Mesendoderm (in vitro differentiated cells): Measurements from ENCODE around the gene PTCRA.
A peak's percentile ranks its signal among the peaks of the same experiment; 100 is the strongest.
"Not testable (repeated sequence)": the region's sequence is repeated elsewhere in the genome, so short reads cannot be mapped to it uniquely, and the experiment has no call there.

Experiments
- DNase-seq: peaks from one replicate; pipeline ENCODE4 v3.0.0; 2013
- H2AK5ac ChIP-seq: 2 replicates; pipeline ENCODE4 v1.6.1; 2013; ENCODE audit warnings: low read length, inconsistent platforms
- H2BK120ac ChIP-seq: 2 replicates; pipeline ENCODE4 v1.6.1; 2013; ENCODE audit warnings: low read depth, mild to moderate bottlenecking, low read length, moderate library complexity, mixed read lengths
- H2BK15ac ChIP-seq: replicated peaks from 2 replicates; pipeline ENCODE4 v1.6.1; 2013; ENCODE audit warnings: low read depth, mild to moderate bottlenecking, moderate library complexity
- H2BK5ac ChIP-seq: 2 replicates; pipeline ENCODE4 v1.6.1; 2013; ENCODE audit warnings: low read length, inconsistent platforms
- H3K18ac ChIP-seq: 2 replicates; pipeline ENCODE4 v1.6.1; 2013; ENCODE audit warnings: mild to moderate bottlenecking, low read length, mixed read lengths
- H3K23ac ChIP-seq: one replicate; pipeline ENCODE4 v1.6.1; 2013; ENCODE audit warnings: low read length
- H3K27ac ChIP-seq: 2 replicates; pipeline ENCODE4 v1.5.1; 2013; ENCODE audit warnings: low read depth, mild to moderate bottlenecking, inconsistent platforms, low read length, moderate library complexity
- H3K27me3 ChIP-seq: 2 replicates; pipeline ENCODE4 v1.6.1; 2013; ENCODE audit warnings: low read length, control low read depth, mild to moderate bottlenecking, inconsistent platforms; ENCODE audit not compliant: insufficient read depth, poor library complexity
- H3K36me3 ChIP-seq: 2 replicates; pipeline ENCODE4 v1.6.1; 2013; ENCODE audit warnings: low read length, inconsistent platforms; ENCODE audit not compliant: control insufficient read depth, insufficient read depth
- H3K4ac ChIP-seq: one replicate; pipeline ENCODE4 v1.6.1; 2013; ENCODE audit warnings: low read depth, mild to moderate bottlenecking, low read length, moderate library complexity
- H3K4me1 ChIP-seq: 2 replicates; pipeline ENCODE4 v1.6.1; 2013; ENCODE audit warnings: low read depth, low read length, inconsistent platforms; ENCODE audit not compliant: control insufficient read depth
- H3K4me2 ChIP-seq: 2 replicates; pipeline ENCODE4 v1.6.1; 2013; ENCODE audit warnings: low read length
- H3K4me3 ChIP-seq: 2 replicates; pipeline ENCODE4 v1.5.1; 2013; ENCODE audit warnings: mild to moderate bottlenecking, low read length
- H3K56ac ChIP-seq: one replicate; pipeline ENCODE4 v1.6.1; 2013; ENCODE audit warnings: low read length
- H3K79me1 ChIP-seq: 2 replicates; pipeline ENCODE4 v1.6.1; 2013; ENCODE audit warnings: low read length, inconsistent platforms
- H3K79me2 ChIP-seq: 2 replicates; pipeline ENCODE4 v1.6.1; 2013; ENCODE audit warnings: mild to moderate bottlenecking, low read length; ENCODE audit not compliant: control insufficient read depth, insufficient read depth
- H3K9ac ChIP-seq: 2 replicates; pipeline ENCODE4 v1.6.1; 2013; ENCODE audit warnings: low read length, inconsistent platforms
- H4K5ac ChIP-seq: one replicate; pipeline ENCODE4 v1.6.1; 2013; ENCODE audit warnings: low read length
- H4K8ac ChIP-seq: one replicate; pipeline ENCODE4 v1.6.1; 2013; ENCODE audit warnings: low read depth, mild to moderate bottlenecking, control low read depth, low read length, moderate library complexity
- WGBS: extraction: QIAGEN DNeasy Blood & Tissue Kit; methylation state at CpG from one replicate; pipeline ENCODE4 v1.1.7; 2013; ENCODE audit warnings: low lambda C conversion rate, missing lambda C conversion rate; ENCODE audit not compliant: insufficient coverage; ENCODE audit errors: extremely low coverage; 5-methylcytosine and 5-hydroxymethylcytosine counted together

Gene PTCRA

GRCh38 chr6:42889815-42890214 is 26.0 kb upstream of the PTCRA start:
- peak overlapping the region; percentile 93 for H3K56ac ChIP-seq
- H2BK5ac ChIP-seq, result no peak overlapping the region
- peak overlapping the region; percentile 2 for H3K4me2 ChIP-seq
- DNase-seq, result no peak
- H3K79me1 ChIP-seq, result no peaks in the 10 kb centered on the region
- H2BK15ac ChIP-seq, result no peak overlapping the region
- H3K79me2 ChIP-seq, result no peaks in the 10 kb centered on the region
- no CpG with 5 or more reads among the region's 4 CpGs for WGBS
- H3K9ac ChIP-seq, result peak overlapping the region; percentile 74
- no peak overlapping the region for H3K23ac ChIP-seq
- no peak overlapping the region for H4K5ac ChIP-seq
- H3K27ac ChIP-seq, result no peak overlapping the region
- H4K8ac ChIP-seq, result no peak overlapping the region
- peaks cover 4% of the 10 kb centered on the region for H3K36me3 ChIP-seq
- no peak overlapping the region for H3K4ac ChIP-seq
- no peaks in the 10 kb centered on the region for H3K27me3 ChIP-seq
- no peak overlapping the region for H3K18ac ChIP-seq
- no peaks in the 10 kb centered on the region for H3K4me1 ChIP-seq
- no peak overlapping the region for H2AK5ac ChIP-seq
- H2BK120ac ChIP-seq, result no peak overlapping the region
- peak overlapping the region; percentile 31 for H3K4me3 ChIP-seq

GRCh38 chr6:42890311-42891198 is 25.3 kb upstream of the PTCRA start:
- no peaks in the 10 kb centered on the region for H3K4me1 ChIP-seq
- H4K8ac ChIP-seq, result peak overlapping the region; percentile 96
- H3K79me1 ChIP-seq, result no peaks in the 10 kb centered on the region
- peak overlapping the region; percentile 14 for H2BK5ac ChIP-seq
- no peak overlapping the region for H3K23ac ChIP-seq
- H3K4ac ChIP-seq, result peak overlapping the region; percentile 82
- H2AK5ac ChIP-seq, result no peak overlapping the region
- no peaks in the 10 kb centered on the region for H3K79me2 ChIP-seq
- no peak overlapping the region for H2BK15ac ChIP-seq
- peak overlapping the region; percentile 98 for H3K27ac ChIP-seq
- H3K9ac ChIP-seq, result peak overlapping the region; percentile 74
- peak; percentile 99 for DNase-seq
- H3K56ac ChIP-seq, result peak overlapping the region; percentile 93
- peaks cover 4% of the 10 kb centered on the region for H3K36me3 ChIP-seq
- WGBS, result no CpG with 5 or more reads among the region's 63 CpGs
- peak overlapping the region; percentile 86 for H3K18ac ChIP-seq
- H4K5ac ChIP-seq, result no peak overlapping the region
- H3K4me3 ChIP-seq, result peak overlapping the region; percentile 66
- H3K27me3 ChIP-seq, result no peaks in the 10 kb centered on the region
- peak overlapping the region; percentile 51 for H2BK120ac ChIP-seq
- peak overlapping the region; percentile 50 for H3K4me2 ChIP-seq

DNA sequence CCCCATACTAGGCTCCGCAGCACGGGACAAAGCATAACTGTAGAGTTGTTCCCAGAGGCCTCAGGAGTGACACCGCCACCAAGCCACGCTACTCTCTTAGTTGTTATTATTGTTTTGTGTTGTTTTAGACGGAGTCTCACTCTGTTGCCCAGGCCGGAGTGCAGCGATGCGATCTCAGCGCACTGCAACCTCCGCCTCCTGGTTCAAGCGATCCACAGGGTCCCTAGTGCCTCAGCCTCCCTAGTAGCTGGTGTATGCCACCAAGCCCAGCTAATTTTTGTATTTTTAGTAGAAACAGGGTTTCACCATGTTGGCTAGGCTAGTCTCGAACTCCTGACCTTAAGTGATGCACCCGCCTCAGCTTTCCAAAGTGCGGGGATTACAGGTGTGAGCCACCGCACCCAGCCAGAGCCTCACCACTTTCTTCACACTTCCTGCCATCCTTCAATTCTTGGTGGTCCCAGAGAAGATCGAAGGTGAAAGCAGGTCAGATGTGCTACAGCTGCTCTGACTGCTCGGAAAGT is 24.6 kb upstream of the PTCRA start:
- Histone ChIP-seq H3K18ac (peak overlapping the region; percentile 30), H3K4me3 (peak overlapping the region; percentile 26), H3K79me2 (no peaks in the 10 kb centered on the region), H4K5ac (no peak overlapping the region), H3K4ac (peak overlapping the region; percentile 19), H3K4me2 (peak overlapping the region; percentile 50), H2BK15ac (no peak overlapping the region), H3K79me1 (no peaks in the 10 kb centered on the region), H3K27me3 (no peaks in the 10 kb centered on the region), H3K36me3 (no peaks in the 10 kb centered on the region), H4K8ac (peak overlapping the region; percentile 89), H2BK5ac (no peak overlapping the region), H3K23ac (no peak overlapping the region), H3K4me1 (no peaks in the 10 kb centered on the region), H3K27ac (peak overlapping the region; percentile 98), H3K56ac (peak overlapping the region; percentile 93), H3K9ac (peak overlapping the region; percentile 74), H2AK5ac (no peak overlapping the region), H2BK120ac (peak overlapping the region; percentile 51)
- WGBS, result no CpG with 5 or more reads among the region's 17 CpGs
- no peak for DNase-seq

GRCh38 chr6:42894041-42894828 is 21.6 kb upstream of the PTCRA start:
- not testable (repeated sequence) for H3K4ac ChIP-seq, H3K79me2 ChIP-seq, H3K79me1 ChIP-seq, H3K4me2 ChIP-seq, H2BK120ac ChIP-seq, DNase-seq, H3K18ac ChIP-seq, H2AK5ac ChIP-seq, H3K4me3 ChIP-seq, H4K5ac ChIP-seq, H3K56ac ChIP-seq, H3K36me3 ChIP-seq, H3K23ac ChIP-seq, H3K27me3 ChIP-seq, H3K4me1 ChIP-seq, H2BK15ac ChIP-seq, H3K27ac ChIP-seq, H2BK5ac ChIP-seq, H3K9ac ChIP-seq
- peak overlapping the region; percentile 0 for H4K8ac ChIP-seq
- WGBS, result no CpG with 5 or more reads among the region's 19 CpGs

DNA sequence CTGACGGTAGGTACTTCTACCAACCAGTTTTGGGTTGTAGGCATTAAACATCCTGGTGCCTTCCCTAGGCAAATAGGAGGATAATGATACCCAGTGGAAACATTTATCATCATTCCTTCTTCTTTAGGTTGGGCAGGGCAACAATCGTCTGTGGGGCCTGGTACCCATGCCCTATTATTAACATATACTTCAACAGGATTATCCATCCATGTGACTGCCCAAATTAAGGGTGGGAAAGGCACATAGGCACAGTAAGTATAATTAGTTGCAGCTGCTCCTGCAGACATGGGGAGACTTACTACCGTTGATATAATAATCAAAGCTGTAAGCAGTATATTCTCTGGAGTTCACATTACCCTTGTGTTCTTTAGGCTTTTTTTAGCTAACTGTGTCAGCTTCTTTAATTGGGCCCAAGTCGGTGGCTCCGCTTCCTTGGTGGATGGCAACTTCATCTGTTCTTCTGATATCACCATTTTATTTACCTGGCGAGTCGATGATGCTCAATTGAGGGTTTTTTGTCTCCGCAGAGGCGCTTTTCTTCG is 19.6 kb upstream of the PTCRA start:
- Histone ChIP-seq H2AK5ac (no peak overlapping the region), H3K56ac (no peak overlapping the region), H3K9ac (no peak overlapping the region), H2BK120ac (no peak overlapping the region), H3K4me3 (no peak overlapping the region), H3K79me1 (no peaks in the 10 kb centered on the region), H3K18ac (no peak overlapping the region), H3K27me3 (no peaks in the 10 kb centered on the region), H3K79me2 (no peaks in the 10 kb centered on the region), H3K4ac (no peak overlapping the region), H3K36me3 (no peaks in the 10 kb centered on the region), H3K27ac (no peak overlapping the region), H3K23ac (no peak overlapping the region), H2BK15ac (no peak overlapping the region), H2BK5ac (no peak overlapping the region), H4K5ac (no peak overlapping the region), H4K8ac (no peak overlapping the region), H3K4me1 (no peaks in the 10 kb centered on the region), H3K4me2 (no peak overlapping the region)
- DNase-seq, result no peak
- no CpG with 5 or more reads among the region's 10 CpGs for WGBS
